HepG2 (cell line): ENCODE measurements around the gene ZNF184. TPM values are rescaled to one million over a fixed set of nuclear protein-coding genes. Genes with fewer than 3 reads are reported as not detected.

Source experiments
- BRCA1 ChIP-seq: sonication (generic); formaldehyde crosslinking; IDR thresholded peaks from 2 replicates; pipeline ENCODE4 v1.4.0; 2020; ENCODE audit warnings: missing genetic modification reagents
- CEBPZ ChIP-seq: IDR thresholded peaks from 2 replicates; pipeline ENCODE4 v1.6.1; 2012; ENCODE audit warnings: low read length, improper control_type of control experiment
- CREB1 ChIP-seq, 2 experiments: fragments of 450-650 bp in 1 of 2; IDR thresholded peaks; 2 replicates each; pipeline ENCODE4 v1.6.1; 2016 to 2017; ENCODE audit warnings: control low read depth in 1 of 2, mild to moderate bottlenecking in 1 of 2, missing compliant biosample characterization in 1 of 2, missing genetic modification characterization in 1 of 2
- NRL ChIP-seq: sonication (generic); formaldehyde crosslinking; IDR thresholded peaks from 2 replicates; pipeline ENCODE4 v1.5.0; 2020; ENCODE audit warnings: missing genetic modification reagents, mild to moderate bottlenecking, moderate library complexity, borderline replicate concordance
- SPEN ChIP-seq: sonication (generic); formaldehyde crosslinking; IDR thresholded peaks from 2 replicates; pipeline ENCODE4 v1.5.1; 2020; ENCODE audit warnings: low read depth, mild to moderate bottlenecking, missing genetic modification reagents
- ZBTB44 ChIP-seq: sonication (generic); formaldehyde crosslinking; IDR thresholded peaks from 2 replicates; pipeline ENCODE4 v1.4.0; 2020; ENCODE audit warnings: missing genetic modification reagents
- ZNF136 ChIP-seq: sonication (generic); formaldehyde crosslinking; IDR thresholded peaks from 2 replicates; pipeline ENCODE4 v1.8.1; 2022; ENCODE audit warnings: low read depth, mild to moderate bottlenecking, moderate library complexity, missing genetic modification reagents
- ZNF225 ChIP-seq: sonication (generic); formaldehyde crosslinking; IDR thresholded peaks from 2 replicates; pipeline ENCODE4 v1.4.0; 2020; ENCODE audit warnings: mild to moderate bottlenecking, missing genetic modification reagents
- ZNF230 ChIP-seq: sonication (generic); formaldehyde crosslinking; IDR thresholded peaks from 2 replicates; pipeline ENCODE4 v1.4.0; 2020; ENCODE audit warnings: mild to moderate bottlenecking, missing genetic modification reagents
- ZNF276 ChIP-seq: sonication (generic); formaldehyde crosslinking; IDR thresholded peaks from 2 replicates; pipeline ENCODE4 v1.4.0; 2020; ENCODE audit warnings: mild to moderate bottlenecking, low read depth, missing genetic modification reagents
- ZNF441 ChIP-seq: sonication (generic); formaldehyde crosslinking; IDR thresholded peaks from 2 replicates; pipeline ENCODE4 v1.7.0; 2021; ENCODE audit warnings: missing genetic modification reagents, borderline replicate concordance
- ZNF773 ChIP-seq: sonication (generic); formaldehyde crosslinking; IDR thresholded peaks from 2 replicates; pipeline ENCODE4 v1.4.0; 2020; ENCODE audit warnings: missing genetic modification reagents, borderline replicate concordance
- polyA plus RNA-seq, 8 experiments: library from polyadenylated mRNA; depleted of rRNA in 3 of 8; stranded (reverse) in 7 of 8; unstranded in 1 of 8; fragments of >200 nt; fragmentation: Illumina TruSeq in 4 of 8; extraction: Trizol in 4 of 8; gene quantifications; 2 replicates each; pipeline versions ENCODE4 v1.2.1 to v1.2.3, GENCODE V29; 2011 to 2016; ENCODE audit warnings: low read depth in 4 of 8, missing spikeins in 1 of 8, mixed read lengths in 1 of 8; ENCODE audit not compliant: insufficient read depth in 1 of 8
- total RNA-seq, 5 experiments: library from RNA; depleted of rRNA; stranded (reverse); fragments of >200 nt; fragmentation: Illumina TruSeq; extraction: Trizol; gene quantifications; 2 replicates each; pipeline ENCODE4 v1.2.3, GENCODE V29; 2016; ENCODE audit warnings: low read depth in 1 of 5
- TF ChIP-seq, protein P1 (sequence below): sonication (generic); formaldehyde crosslinking; conservative IDR thresholded peaks from 2 replicates; pipeline ENCODE4 v1.5.0; 2020; ENCODE audit warnings: missing genetic modification reagents

The ZNF184 gene
- total and polyA plus RNA-seq, 2 of the 13 experiments (the other 11 are each of a cell fraction or from before 2014, with no cell fraction given) = 2.1 to 10.1 TPM

GRCh38 chr6:27479319-27480182 is 6.6 kb upstream of the ZNF184 start (continued):
- TF ChIP-seq BRCA1 (no peak; the same call in 1 of the 2 replicates), NRL (CRISPR knock-in tag) (no peak), CREB1 (IDR thresholded peaks at IDR 0.05) (peak; percentile 73), CREB1 (CRISPR knock-in tag; IDR thresholded peaks at IDR 0.05) (peak; percentile 90), ZNF441 (CRISPR knock-in tag) (no peak), ZBTB44 (CRISPR knock-in tag) (no peak), ZNF136 (no peak), CEBPZ (no peak), ZNF230 (CRISPR knock-in tag) (no peak; the same call in 1 of the 2 replicates), ZNF773 (CRISPR knock-in tag) (no peak), SPEN (CRISPR knock-in tag) (no peak), ZNF276 (CRISPR knock-in tag) (no peak), ZNF225 (CRISPR knock-in tag) (no peak)
- TF ChIP-seq, protein P1, sequence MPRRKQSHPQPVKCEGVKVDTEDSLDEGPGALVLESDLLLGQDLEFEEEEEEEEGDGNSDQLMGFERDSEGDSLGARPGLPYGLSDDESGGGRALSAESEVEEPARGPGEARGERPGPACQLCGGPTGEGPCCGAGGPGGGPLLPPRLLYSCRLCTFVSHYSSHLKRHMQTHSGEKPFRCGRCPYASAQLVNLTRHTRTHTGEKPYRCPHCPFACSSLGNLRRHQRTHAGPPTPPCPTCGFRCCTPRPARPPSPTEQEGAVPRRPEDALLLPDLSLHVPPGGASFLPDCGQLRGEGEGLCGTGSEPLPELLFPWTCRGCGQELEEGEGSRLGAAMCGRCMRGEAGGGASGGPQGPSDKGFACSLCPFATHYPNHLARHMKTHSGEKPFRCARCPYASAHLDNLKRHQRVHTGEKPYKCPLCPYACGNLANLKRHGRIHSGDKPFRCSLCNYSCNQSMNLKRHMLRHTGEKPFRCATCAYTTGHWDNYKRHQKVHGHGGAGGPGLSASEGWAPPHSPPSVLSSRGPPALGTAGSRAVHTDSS (CRISPR knock-in tag) = peak; percentile 85; the same call in 1 of the 2 replicates
- TF ChIP-seq, all 625 proteins: peak for 231
